ENCODE data around the gene PDCD4. TPM values are rescaled to one million over a fixed set of nuclear protein-coding genes. Genes with fewer than 3 reads are reported as not detected.

The PDCD4 gene
- total RNA-seq: 10 to 100 TPM; 97.1 to 98.4 TPM

GRCh38 chr10:110871298-110872084 is at the start of gene PDCD4:
Gene PDCD4, plus strand, starts transcription at chr10:110871928. Its CDS starts 4,100 bp downstream, at chr10:110876028.
- DNase-seq: peak; percentile 96
- peaks cover 69% of the 10 kb centered on the region for H3K4me1 Mint-ChIP-seq (ENCODE audit: low read depth)
- ChIA-PET POLR2A (interaction anchor here (0.6 to 3.2 kb wide), 22 partner anchors 9 to 132 kb away, joined by 3 to 24 read pairs (median 4); partner anchors contain the start of genes BBIP1 and SHOC2), CTCF (interaction anchor here (0.7 to 1.0 kb wide), 10 partner anchors 10 to 287 kb away, joined by 3 to 11 read pairs (median 3); no protein-coding TSS in a partner anchor)
- H3K27me3 Mint-ChIP-seq (ENCODE audit: low read depth): no peaks in the 10 kb centered on the region
- no peaks in the 10 kb centered on the region for H3K9me3 Mint-ChIP-seq (ENCODE audit: insufficient read depth)
- H3K4me3 Mint-ChIP-seq: peak within 1 kb of the TSS; percentile 89
- peak; percentile 83 for ATAC-seq
- H3K27ac Mint-ChIP-seq: peak within 1 kb of the TSS; percentile 96
- peaks cover 21% of the 10 kb centered on the region for H3K36me3 Mint-ChIP-seq (ENCODE audit: low read depth)

DNA sequence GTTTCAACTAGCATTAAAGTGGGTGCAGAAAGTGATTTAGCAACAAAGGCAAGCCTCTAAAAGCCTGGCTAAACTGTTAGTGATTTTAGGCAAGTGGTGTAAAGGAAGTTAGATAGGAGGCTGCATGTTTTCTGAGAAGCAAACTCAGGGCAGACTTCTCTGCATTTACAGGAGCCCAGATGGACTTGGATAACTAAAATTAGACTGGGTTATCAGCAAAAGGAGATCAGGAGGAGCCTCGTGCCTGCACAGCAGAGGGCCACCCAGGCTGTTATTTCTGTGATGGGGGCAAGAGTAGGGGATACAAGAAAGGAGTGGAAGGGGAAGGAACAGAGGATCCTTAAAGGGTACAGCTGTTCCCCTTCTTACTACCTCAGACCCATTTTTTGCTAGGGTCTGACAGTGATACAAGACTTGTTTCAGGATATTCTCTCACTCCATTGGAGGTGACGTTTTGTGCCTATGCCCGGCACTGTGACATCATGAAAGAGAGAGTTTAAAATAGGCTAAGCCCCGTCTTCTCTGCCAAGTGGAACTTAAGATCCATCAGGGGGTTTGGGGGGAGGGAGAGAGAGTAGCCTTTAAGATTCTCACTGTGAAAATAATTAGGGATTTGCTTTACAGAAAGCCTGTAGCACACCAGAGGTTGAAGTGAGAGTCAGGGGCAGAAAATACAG is 49.6 kb upstream of the PDCD4 start:
- POLR2A ChIA-PET: no interaction called here
- no peak for ATAC-seq

GRCh38 chr10:110822712-110823311 is 48.9 kb upstream of the PDCD4 start:
- CTCF ChIA-PET: interaction anchor here (1.0 kb wide), 1 partner anchor 19 kb away, joined by 3 read pairs; no protein-coding TSS in a partner anchor

More for the DNA sequence above, 49.6 kb upstream of the PDCD4 start:
- Mint-ChIP-seq H3K9me3 (ENCODE audit: insufficient read depth) (no peaks in the 10 kb centered on the region), H3K27me3 (ENCODE audit: low read depth) (peaks cover 2% of the 10 kb centered on the region), H3K4me3 (no peak overlapping the region), H3K36me3 (ENCODE audit: low read depth) (no peaks in the 10 kb centered on the region), H3K27ac (no peak overlapping the region), H3K4me1 (ENCODE audit: low read depth) (peaks cover 18% of the 10 kb centered on the region)
- no peak for DNase-seq
- CTCF ChIA-PET: interaction anchor here (0.9 to 1.0 kb wide), 2 partner anchors 18 to 36 kb away, joined by 3 read pairs; no protein-coding TSS in a partner anchor

GRCh38 chr10:110824152-110824441 is 47.6 kb upstream of the PDCD4 start:
- Mint-ChIP-seq H3K27ac (no peak overlapping the region), H3K4me1 (ENCODE audit: low read depth) (peaks cover 8% of the 10 kb centered on the region), H3K9me3 (ENCODE audit: insufficient read depth) (no peaks in the 10 kb centered on the region), H3K4me3 (no peak overlapping the region), H3K36me3 (ENCODE audit: low read depth) (no peaks in the 10 kb centered on the region), H3K27me3 (ENCODE audit: low read depth) (peaks cover 2% of the 10 kb centered on the region)
- POLR2A ChIA-PET: no interaction called here
- CTCF ChIA-PET: no interaction called here
- ATAC-seq (no peak), DNase-seq (no peak)

More at GRCh38 chr10:110822712-110823311, 48.9 kb upstream of the PDCD4 start:
- ATAC-seq (no peak), DNase-seq (no peak)
- Mint-ChIP-seq H3K27me3 (ENCODE audit: low read depth) (peaks cover 2% of the 10 kb centered on the region), H3K36me3 (ENCODE audit: low read depth) (no peaks in the 10 kb centered on the region), H3K9me3 (ENCODE audit: insufficient read depth) (no peaks in the 10 kb centered on the region), H3K4me1 (ENCODE audit: low read depth) (peaks cover 13% of the 10 kb centered on the region), H3K4me3 (no peak overlapping the region), H3K27ac (no peak overlapping the region)
- POLR2A ChIA-PET: no interaction called here

- peaks cover 8% of the 10 kb centered on the region for H3K4me1 Mint-ChIP-seq (ENCODE audit: low read depth)
- H3K27ac Mint-ChIP-seq: no peak overlapping the region
- no peaks in the 10 kb centered on the region for H3K9me3 Mint-ChIP-seq (ENCODE audit: insufficient read depth)
- ChIA-PET POLR2A (no interaction called here), CTCF (no interaction called here)
- H3K4me3 Mint-ChIP-seq: no peak overlapping the region
- H3K36me3 Mint-ChIP-seq (ENCODE audit: low read depth): no peaks in the 10 kb centered on the region
- DNase-seq (no peak), ATAC-seq (no peak)
- peaks cover 2% of the 10 kb centered on the region for H3K27me3 Mint-ChIP-seq (ENCODE audit: low read depth)
Observed at GRCh38 chr10:110824660-110825059, 47.1 kb upstream of the PDCD4 start.

DNA sequence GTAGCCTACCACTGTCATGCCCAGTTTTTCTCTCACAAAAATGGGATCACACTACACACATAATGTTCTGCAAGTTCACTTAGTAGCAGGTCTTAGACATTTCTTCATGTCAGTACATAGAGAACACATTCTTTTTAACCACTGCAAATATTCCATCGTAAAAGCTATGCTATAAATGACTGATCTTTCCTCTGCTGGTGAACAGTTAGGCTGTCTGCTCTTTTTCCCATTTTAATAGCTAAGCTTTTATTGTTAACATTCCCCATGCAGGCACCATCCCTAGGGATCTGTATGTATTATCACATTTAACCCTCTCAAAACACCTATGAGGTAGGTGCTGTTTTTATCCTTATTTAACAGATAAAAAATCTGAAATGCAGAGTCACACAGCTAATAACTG is 46.2 kb upstream of the PDCD4 start:
- no peak for DNase-seq
- no peaks in the 10 kb centered on the region for H3K36me3 Mint-ChIP-seq (ENCODE audit: low read depth)
- no peak overlapping the region for H3K4me3 Mint-ChIP-seq
- no peak for ATAC-seq
- H3K4me1 Mint-ChIP-seq (ENCODE audit: low read depth): peaks cover 8% of the 10 kb centered on the region
- ChIA-PET POLR2A (no interaction called here), CTCF (interaction anchor here (1.2 kb wide), 1 partner anchor 13 kb away, joined by 3 read pairs; no protein-coding TSS in a partner anchor)
- no peaks in the 10 kb centered on the region for H3K9me3 Mint-ChIP-seq (ENCODE audit: insufficient read depth)
- H3K27me3 Mint-ChIP-seq (ENCODE audit: low read depth): peaks cover 2% of the 10 kb centered on the region
- H3K27ac Mint-ChIP-seq: no peak overlapping the region

DNA sequence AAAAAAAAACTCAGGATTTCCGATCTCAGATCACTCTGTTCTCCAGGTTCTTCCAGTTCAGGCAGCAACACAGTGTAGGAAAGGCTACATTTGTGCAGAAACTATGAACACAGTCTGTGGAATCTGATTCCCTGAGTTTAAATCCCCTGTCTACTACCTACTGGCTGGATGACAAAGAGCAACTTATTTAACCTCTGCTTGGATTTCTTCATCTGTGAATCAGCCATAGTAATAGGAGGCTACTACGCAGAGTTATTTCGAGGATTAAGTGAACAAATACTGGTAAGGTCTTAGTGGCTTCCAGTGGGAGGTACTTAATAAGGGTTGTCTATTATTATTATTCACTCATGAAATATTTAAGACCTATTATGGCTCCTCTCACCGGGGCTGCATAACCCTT is 44.3 kb upstream of the PDCD4 start:
- CTCF ChIA-PET: interaction anchor here (1.3 kb wide), 1 partner anchor 40 kb away, joined by 3 read pairs; no protein-coding TSS in a partner anchor
- POLR2A ChIA-PET: no interaction called here

GRCh38 chr10:110827875-110828274 is 43.9 kb upstream of the PDCD4 start:
- Mint-ChIP-seq H3K27ac (no peak overlapping the region), H3K36me3 (ENCODE audit: low read depth) (no peaks in the 10 kb centered on the region), H3K27me3 (ENCODE audit: low read depth) (peaks cover 2% of the 10 kb centered on the region), H3K4me3 (no peak overlapping the region), H3K4me1 (ENCODE audit: low read depth) (no peaks in the 10 kb centered on the region), H3K9me3 (ENCODE audit: insufficient read depth) (no peaks in the 10 kb centered on the region)
- ChIA-PET POLR2A (no interaction called here), CTCF (no interaction called here)
- ATAC-seq: no peak
- no peak for DNase-seq

More for the DNA sequence above, 44.3 kb upstream of the PDCD4 start:
- H3K4me3 Mint-ChIP-seq: no peak overlapping the region
- H3K27me3 Mint-ChIP-seq (ENCODE audit: low read depth): peaks cover 2% of the 10 kb centered on the region
- DNase-seq (no peak), ATAC-seq (no peak)
- no peak overlapping the region for H3K27ac Mint-ChIP-seq
- H3K4me1 Mint-ChIP-seq (ENCODE audit: low read depth): peaks cover under 1% of the 10 kb centered on the region
- no peaks in the 10 kb centered on the region for H3K36me3 Mint-ChIP-seq (ENCODE audit: low read depth)
- no peaks in the 10 kb centered on the region for H3K9me3 Mint-ChIP-seq (ENCODE audit: insufficient read depth)

DNA sequence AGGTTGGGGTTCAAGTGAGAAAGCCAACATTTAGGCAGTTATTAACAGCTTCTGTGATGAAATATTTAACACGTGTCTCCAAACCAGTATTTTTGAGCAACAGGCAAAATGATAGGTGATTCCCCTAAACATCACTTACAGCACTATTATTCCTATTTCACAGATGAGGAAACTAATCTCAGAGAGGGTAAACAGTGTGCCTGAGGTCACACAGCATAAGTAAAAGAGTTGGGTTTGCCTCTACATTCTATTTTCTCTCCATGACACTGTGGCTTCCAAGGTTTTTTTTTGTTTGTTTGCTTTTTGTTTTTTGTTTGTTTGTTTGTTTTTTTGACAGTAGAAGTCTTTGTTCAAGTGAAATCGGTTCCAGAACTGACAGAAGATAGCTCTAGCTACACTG is 43.2 kb upstream of the PDCD4 start:
- CTCF ChIA-PET: interaction anchor here (1.0 kb wide), 1 partner anchor 24 kb away, joined by 3 read pairs; no protein-coding TSS in a partner anchor

GRCh38 chr10:110829721-110830410 is 41.9 kb upstream of the PDCD4 start:
- ATAC-seq (no peak), DNase-seq (no peak)
- H3K27ac Mint-ChIP-seq: no peak overlapping the region
- H3K36me3 Mint-ChIP-seq (ENCODE audit: low read depth): no peaks in the 10 kb centered on the region
- peaks cover 10% of the 10 kb centered on the region for H3K4me1 Mint-ChIP-seq (ENCODE audit: low read depth)
- H3K4me3 Mint-ChIP-seq: no peak overlapping the region
- CTCF ChIA-PET: no interaction called here
- POLR2A ChIA-PET: no interaction called here
- H3K9me3 Mint-ChIP-seq (ENCODE audit: insufficient read depth): no peaks in the 10 kb centered on the region
- peaks cover 2% of the 10 kb centered on the region for H3K27me3 Mint-ChIP-seq (ENCODE audit: low read depth)

More for the DNA sequence above, 43.2 kb upstream of the PDCD4 start:
- DNase-seq (no peak), ATAC-seq (no peak)
- H3K36me3 Mint-ChIP-seq (ENCODE audit: low read depth): no peaks in the 10 kb centered on the region
- H3K27ac Mint-ChIP-seq: no peak overlapping the region
- POLR2A ChIA-PET: no interaction called here
- no peak overlapping the region for H3K4me3 Mint-ChIP-seq
- H3K27me3 Mint-ChIP-seq (ENCODE audit: low read depth): peaks cover 2% of the 10 kb centered on the region
- no peaks in the 10 kb centered on the region for H3K9me3 Mint-ChIP-seq (ENCODE audit: insufficient read depth)
- H3K4me1 Mint-ChIP-seq (ENCODE audit: low read depth): peaks cover 3% of the 10 kb centered on the region

DNA sequence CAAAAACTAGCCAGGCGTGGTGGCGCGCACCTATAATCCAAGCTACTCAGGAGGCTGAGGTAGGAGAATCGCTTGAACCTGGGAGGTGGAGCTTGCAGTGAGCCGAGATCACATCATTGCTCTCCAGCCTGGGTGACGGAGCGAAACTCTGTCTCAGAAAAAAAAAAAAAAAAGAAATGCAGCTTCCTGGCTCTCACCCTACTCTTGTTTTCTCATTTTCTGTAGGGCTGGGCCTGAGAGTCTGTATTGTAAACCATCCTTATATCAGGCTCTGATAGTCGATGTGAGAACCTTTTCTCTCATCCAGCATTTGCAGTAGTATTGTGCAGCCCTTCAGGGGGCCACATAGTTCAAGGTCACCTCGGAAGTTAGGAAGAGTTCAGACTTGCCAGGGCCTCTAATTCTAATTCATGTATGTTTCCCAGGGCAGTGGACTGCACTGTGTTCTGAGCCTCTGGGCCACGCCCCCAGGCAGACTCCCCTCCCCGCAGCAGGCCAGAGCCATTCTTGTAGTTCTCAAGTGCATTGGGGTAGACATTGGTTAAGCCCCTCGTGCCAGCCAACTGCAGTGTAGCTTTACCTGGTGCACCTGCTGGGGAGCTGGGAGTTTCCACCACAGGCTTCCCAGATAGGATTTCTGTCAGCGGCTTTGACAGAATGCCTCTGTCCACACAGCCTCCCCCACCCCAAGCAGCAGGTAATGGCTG is 38.3 kb upstream of the PDCD4 start:
- Mint-ChIP-seq H3K9me3 (ENCODE audit: insufficient read depth) (no peaks in the 10 kb centered on the region), H3K36me3 (ENCODE audit: low read depth) (no peaks in the 10 kb centered on the region), H3K4me3 (no peak overlapping the region), H3K27me3 (ENCODE audit: low read depth) (no peaks in the 10 kb centered on the region), H3K27ac (peak overlapping the region; percentile 52), H3K4me1 (ENCODE audit: low read depth) (peaks cover 32% of the 10 kb centered on the region)
- no peak for DNase-seq
- POLR2A ChIA-PET: interaction anchor here (0.6 kb wide), 1 partner anchor 40 kb away, joined by 3 read pairs; no protein-coding TSS in a partner anchor
- ATAC-seq: no peak
- CTCF ChIA-PET: interaction anchor here (1.5 to 1.7 kb wide), 2 partner anchors 9 to 30 kb away, joined by 5 to 8 read pairs; no protein-coding TSS in a partner anchor
